GM20431 (cell line): ENCODE measurements around the gene IL11RA.

Experiments
- in situ Hi-C: fragments of 300-500 bp; cut with MseI, MboI; formaldehyde crosslinking; loops from one replicate; pipeline ENCODE4 v1.15.0; 2020; ENCODE audit warnings: low sequenced_read_pairs; ENCODE audit not compliant: unreplicated experiment

The IL11RA gene

GRCh38 chr9:34709196-34709978 is 57.4 kb downstream of the IL11RA start:
- in situ Hi-C loops: no loop called here

- in situ Hi-C loops: no loop called here
Measured at GRCh38 chr9:34710023-34710422, 58.0 kb downstream of the IL11RA start, which contains the start of gene CCL21. Gene CCL21 (minus strand): TSS chr9:34710136. CDS start chr9:34710066, 70 bp downstream.
